Fibroblast of the aortic adventitia (primary cell): ENCODE data around the gene NPTXR. TPM values are rescaled to one million over a fixed set of nuclear protein-coding genes. Genes with fewer than 3 reads are reported as not detected.

ENCODE experiments used
- DNase-seq: peaks from one replicate; pipeline ENCODE4 v3.0.0-alpha.2; 2010; ENCODE audit warnings: low read depth
- H3K4me3 ChIP-seq: 2 replicates; pipeline ENCODE4 v1.5.1; 2011; ENCODE audit warnings: low read depth, mild to moderate bottlenecking, control low read depth, low read length, moderate library complexity
- CTCF ChIP-seq: IDR thresholded peaks from 2 replicates; pipeline ENCODE4 v1.5.1; 2011; ENCODE audit warnings: mild to moderate bottlenecking, low read length, control low read depth, inconsistent platforms; ENCODE audit not compliant: insufficient read depth
- total RNA-seq: library from RNA; depleted of rRNA; stranded (reverse); fragments of >200 nt; gene quantifications from 2 replicates; pipeline ENCODE4 v1.2.3, GENCODE V29; 2012; ENCODE audit warnings: low replicate concordance

NPTXR gene
- total RNA-seq, 1 donor, result 1.3 TPM

- H3K4me3 ChIP-seq, result no peak overlapping the region
- DNase-seq, result no peak
- TF ChIP-seq CTCF, result no peak
Observed at GRCh38 chr22:38865201-38866023, 21.6 kb upstream of the NPTXR start.

- H3K4me3 ChIP-seq, result no peak overlapping the region
- TF ChIP-seq CTCF, result no peak
- DNase-seq, result peak; percentile 43
Observed at GRCh38 chr22:38864361-38865191, 20.7 kb upstream of the NPTXR start.

GRCh38 chr22:38863531-38864131 is 19.8 kb upstream of the NPTXR start:
- no peak for TF ChIP-seq CTCF
- no peak for DNase-seq
- H3K4me3 ChIP-seq, result no peak overlapping the region

GRCh38 chr22:38862375-38863329 is 18.8 kb upstream of the NPTXR start:
- peak; percentile 63 for DNase-seq

GRCh38 chr22:38861927-38862326 is 18.1 kb upstream of the NPTXR start:
- no peak overlapping the region for H3K4me3 ChIP-seq
- no peak for DNase-seq
- TF ChIP-seq CTCF, result no peak

More at GRCh38 chr22:38862375-38863329, 18.8 kb upstream of the NPTXR start:
- H3K4me3 ChIP-seq, result no peak overlapping the region
- no peak for TF ChIP-seq CTCF

- no peak overlapping the region for H3K4me3 ChIP-seq
- no peak for DNase-seq
- TF ChIP-seq CTCF, result peak; percentile 48
Observed at GRCh38 chr22:38861170-38861876, 17.5 kb upstream of the NPTXR start.
